Daoy (cell line): ENCODE measurements around the gene SSBP2. TPM values are rescaled to one million over a fixed set of nuclear protein-coding genes. Genes with fewer than 3 reads are reported as not detected.
"Not testable (repeated sequence)": the region's sequence is repeated elsewhere in the genome, so short reads cannot be mapped to it uniquely, and the experiment has no call there.

ENCODE experiments used
- DNase-seq: peaks from one replicate; pipeline ENCODE4 v3.0.0-alpha.2; 2015; ENCODE audit warnings: low read depth
- total RNA-seq: library from RNA; depleted of rRNA; stranded (reverse); fragments of >200 nt; shearing (Covaris generic); gene quantifications from 2 replicates; pipeline ENCODE4 v1.2.3, GENCODE V29; 2014

The SSBP2 gene
- total RNA-seq, 1 experiment from 2014 or later = 15.0 TPM

GRCh38 chr5:81525690-81526089 is 225.2 kb downstream of the SSBP2 start:
- DNase-seq = no peak

GRCh38 chr5:81524015-81524414 is 226.9 kb downstream of the SSBP2 start:
- no peak for DNase-seq

- DNase-seq = no peak
Observed at GRCh38 chr5:81522571-81522970, 228.3 kb downstream of the SSBP2 start.

GRCh38 chr5:81520769-81521168 is 230.1 kb downstream of the SSBP2 start:
- DNase-seq = no peak

GRCh38 chr5:81519217-81519905 is 231.5 kb downstream of the SSBP2 start:
- no peak for DNase-seq

- DNase-seq = no peak
Observed at GRCh38 chr5:81517462-81517861, 233.4 kb downstream of the SSBP2 start.

- DNase-seq = no peak
Observed at GRCh38 chr5:81516091-81516490, 234.8 kb downstream of the SSBP2 start.

- DNase-seq = no peak
Observed at GRCh38 chr5:81513982-81514381, 236.9 kb downstream of the SSBP2 start.

GRCh38 chr5:81513473-81513872 is 237.4 kb downstream of the SSBP2 start:
- DNase-seq = no peak

GRCh38 chr5:81506900-81507588 is 243.9 kb downstream of the SSBP2 start:
- peak; percentile 69 for DNase-seq

- DNase-seq = no peak
Observed at GRCh38 chr5:81506378-81506777, 244.5 kb downstream of the SSBP2 start.

- DNase-seq = no peak
Observed at GRCh38 chr5:81505672-81506071, 245.2 kb downstream of the SSBP2 start.

GRCh38 chr5:81503602-81504001 is 247.3 kb downstream of the SSBP2 start:
- not testable (repeated sequence) for DNase-seq

GRCh38 chr5:81495286-81495685 is 255.6 kb downstream of the SSBP2 start:
- no peak for DNase-seq

GRCh38 chr5:81488862-81489261 is 262.0 kb downstream of the SSBP2 start:
- no peak for DNase-seq

- DNase-seq = no peak
Observed at GRCh38 chr5:81486711-81487110, 264.2 kb downstream of the SSBP2 start.

GRCh38 chr5:81482595-81482994 is 268.3 kb downstream of the SSBP2 start:
- no peak for DNase-seq

- DNase-seq = not testable (repeated sequence)
Observed at GRCh38 chr5:81473395-81473794, 277.5 kb downstream of the SSBP2 start.

GRCh38 chr5:81469676-81470075 is 281.2 kb downstream of the SSBP2 start:
- no peak for DNase-seq

- peak; percentile 22 for DNase-seq
Observed at GRCh38 chr5:81450940-81451339, 300.0 kb downstream of the SSBP2 start.

- no peak for DNase-seq
Observed at GRCh38 chr5:81435023-81435422, 315.9 kb downstream of the SSBP2 start.

- DNase-seq = no peak
Observed at GRCh38 chr5:81429985-81430384, 320.9 kb downstream of the SSBP2 start.

GRCh38 chr5:81429363-81429762 is 321.5 kb downstream of the SSBP2 start:
- no peak for DNase-seq

GRCh38 chr5:81428861-81429260 is 322.0 kb downstream of the SSBP2 start:
- DNase-seq = no peak
